ENCODE measurements around the gene SLC2A8.

SLC2A8 gene

GRCh38 chr9:127360829-127361228 lies 36.1 kb upstream of the SLC2A8 start:
- H2AFZ ChIP-seq (ENCODE audit: low read length, unreplicated experiment), result no peak overlapping the region
- H3K4me1 ChIP-seq (ENCODE audit: control insufficient read depth, insufficient read depth, low read length, unreplicated experiment), result no peaks in the 10 kb centered on the region
- H3K27ac ChIP-seq (ENCODE audit: low read depth, low read length), result no peak overlapping the region
- H3K36me3 ChIP-seq (ENCODE audit: insufficient read depth, low read length), result no peaks in the 10 kb centered on the region; the same call in 1 of the 2 replicates
- H3K27me3 ChIP-seq (ENCODE audit: insufficient read depth, low read length), result no peaks in the 10 kb centered on the region
- no peaks in the 10 kb centered on the region for H3K79me2 ChIP-seq (ENCODE audit: control insufficient read depth, insufficient read depth, low read length, unreplicated experiment)
- H3K4me3 ChIP-seq (ENCODE audit: low read depth, low read length), result no peak overlapping the region

GRCh38 chr9:127361561-127361960 lies 35.4 kb upstream of the SLC2A8 start:
- no peak overlapping the region for H3K4me3 ChIP-seq (ENCODE audit: low read depth, low read length)
- no peak overlapping the region for H3K27ac ChIP-seq (ENCODE audit: low read depth, low read length)
- no peaks in the 10 kb centered on the region for H3K4me1 ChIP-seq (ENCODE audit: control insufficient read depth, insufficient read depth, low read length, unreplicated experiment)
- H3K27me3 ChIP-seq (ENCODE audit: insufficient read depth, low read length), result no peaks in the 10 kb centered on the region
- no peaks in the 10 kb centered on the region; the same call in 1 of the 2 replicates for H3K36me3 ChIP-seq (ENCODE audit: insufficient read depth, low read length)
- H2AFZ ChIP-seq (ENCODE audit: low read length, unreplicated experiment), result no peak overlapping the region
- no peaks in the 10 kb centered on the region for H3K79me2 ChIP-seq (ENCODE audit: control insufficient read depth, insufficient read depth, low read length, unreplicated experiment)

GRCh38 chr9:127362829-127363228 lies 34.1 kb upstream of the SLC2A8 start:
- H2AFZ ChIP-seq (ENCODE audit: low read length, unreplicated experiment), result no peak overlapping the region
- H3K27me3 ChIP-seq (ENCODE audit: insufficient read depth, low read length), result no peaks in the 10 kb centered on the region
- no peaks in the 10 kb centered on the region for H3K4me1 ChIP-seq (ENCODE audit: control insufficient read depth, insufficient read depth, low read length, unreplicated experiment)
- H3K27ac ChIP-seq (ENCODE audit: low read depth, low read length), result no peak overlapping the region
- H3K79me2 ChIP-seq (ENCODE audit: control insufficient read depth, insufficient read depth, low read length, unreplicated experiment), result no peaks in the 10 kb centered on the region
- H3K4me3 ChIP-seq (ENCODE audit: low read depth, low read length), result no peak overlapping the region
- no peaks in the 10 kb centered on the region for H3K36me3 ChIP-seq (ENCODE audit: insufficient read depth, low read length)

- Histone ChIP-seq H3K27ac (ENCODE audit: low read depth, low read length) (no peak overlapping the region), H3K79me2 (ENCODE audit: control insufficient read depth, insufficient read depth, low read length, unreplicated experiment) (no peaks in the 10 kb centered on the region), H3K4me1 (ENCODE audit: control insufficient read depth, insufficient read depth, low read length, unreplicated experiment) (no peaks in the 10 kb centered on the region), H2AFZ (ENCODE audit: low read length, unreplicated experiment) (no peak overlapping the region), H3K4me3 (ENCODE audit: low read depth, low read length) (no peak overlapping the region), H3K36me3 (ENCODE audit: insufficient read depth, low read length) (no peaks in the 10 kb centered on the region), H3K27me3 (ENCODE audit: insufficient read depth, low read length) (no peaks in the 10 kb centered on the region; the same call in 1 of the 2 replicates)
Observed at GRCh38 chr9:127365461-127365860, 31.5 kb upstream of the SLC2A8 start.

- H3K4me1 ChIP-seq (ENCODE audit: control insufficient read depth, insufficient read depth, low read length, unreplicated experiment), result no peaks in the 10 kb centered on the region
- H3K79me2 ChIP-seq (ENCODE audit: control insufficient read depth, insufficient read depth, low read length, unreplicated experiment), result no peaks in the 10 kb centered on the region
- H3K4me3 ChIP-seq (ENCODE audit: low read depth, low read length), result no peak overlapping the region
- no peak overlapping the region for H3K27ac ChIP-seq (ENCODE audit: low read depth, low read length)
- H3K27me3 ChIP-seq (ENCODE audit: insufficient read depth, low read length), result no peaks in the 10 kb centered on the region; the same call in 1 of the 2 replicates
- H2AFZ ChIP-seq (ENCODE audit: low read length, unreplicated experiment), result no peak overlapping the region
- no peaks in the 10 kb centered on the region for H3K36me3 ChIP-seq (ENCODE audit: insufficient read depth, low read length)
Observed at GRCh38 chr9:127366594-127366993, 30.4 kb upstream of the SLC2A8 start.

- peaks cover 10% of the 10 kb centered on the region for H3K27me3 ChIP-seq (ENCODE audit: insufficient read depth, low read length)
- H3K4me3 ChIP-seq (ENCODE audit: low read depth, low read length), result no peak overlapping the region
- no peaks in the 10 kb centered on the region for H3K4me1 ChIP-seq (ENCODE audit: control insufficient read depth, insufficient read depth, low read length, unreplicated experiment)
- no peaks in the 10 kb centered on the region for H3K36me3 ChIP-seq (ENCODE audit: insufficient read depth, low read length)
- no peaks in the 10 kb centered on the region for H3K79me2 ChIP-seq (ENCODE audit: control insufficient read depth, insufficient read depth, low read length, unreplicated experiment)
- no peak overlapping the region for H2AFZ ChIP-seq (ENCODE audit: low read length, unreplicated experiment)
- no peak overlapping the region for H3K27ac ChIP-seq (ENCODE audit: low read depth, low read length)
Observed at GRCh38 chr9:127368852-127369402, 28.0 kb upstream of the SLC2A8 start.

GRCh38 chr9:127369428-127369827 lies 27.5 kb upstream of the SLC2A8 start:
- Histone ChIP-seq H2AFZ (ENCODE audit: low read length, unreplicated experiment) (no peak overlapping the region), H3K36me3 (ENCODE audit: insufficient read depth, low read length) (no peaks in the 10 kb centered on the region), H3K27me3 (ENCODE audit: insufficient read depth, low read length) (peaks cover 10% of the 10 kb centered on the region), H3K79me2 (ENCODE audit: control insufficient read depth, insufficient read depth, low read length, unreplicated experiment) (no peaks in the 10 kb centered on the region), H3K4me1 (ENCODE audit: control insufficient read depth, insufficient read depth, low read length, unreplicated experiment) (no peaks in the 10 kb centered on the region), H3K27ac (ENCODE audit: low read depth, low read length) (no peak overlapping the region), H3K4me3 (ENCODE audit: low read depth, low read length) (no peak overlapping the region)

- H3K79me2 ChIP-seq (ENCODE audit: control insufficient read depth, insufficient read depth, low read length, unreplicated experiment), result no peaks in the 10 kb centered on the region
- H3K27me3 ChIP-seq (ENCODE audit: insufficient read depth, low read length), result peaks cover 10% of the 10 kb centered on the region
- H3K27ac ChIP-seq (ENCODE audit: low read depth, low read length), result no peak overlapping the region
- H3K36me3 ChIP-seq (ENCODE audit: insufficient read depth, low read length), result no peaks in the 10 kb centered on the region
- H2AFZ ChIP-seq (ENCODE audit: low read length, unreplicated experiment), result no peak overlapping the region
- H3K4me3 ChIP-seq (ENCODE audit: low read depth, low read length), result no peak overlapping the region
- no peaks in the 10 kb centered on the region for H3K4me1 ChIP-seq (ENCODE audit: control insufficient read depth, insufficient read depth, low read length, unreplicated experiment)
Observed at GRCh38 chr9:127370147-127370579, 26.8 kb upstream of the SLC2A8 start.

GRCh38 chr9:127370672-127371648 lies 26.0 kb upstream of the SLC2A8 start:
- H2AFZ ChIP-seq (ENCODE audit: low read length, unreplicated experiment), result no peak overlapping the region
- H3K4me3 ChIP-seq (ENCODE audit: low read depth, low read length), result no peak overlapping the region
- peaks cover 14% of the 10 kb centered on the region for H3K27me3 ChIP-seq (ENCODE audit: insufficient read depth, low read length)
- H3K27ac ChIP-seq (ENCODE audit: low read depth, low read length), result no peak overlapping the region
- H3K36me3 ChIP-seq (ENCODE audit: insufficient read depth, low read length), result no peaks in the 10 kb centered on the region
- no peaks in the 10 kb centered on the region for H3K4me1 ChIP-seq (ENCODE audit: control insufficient read depth, insufficient read depth, low read length, unreplicated experiment)
- no peaks in the 10 kb centered on the region for H3K79me2 ChIP-seq (ENCODE audit: control insufficient read depth, insufficient read depth, low read length, unreplicated experiment)

- no peak overlapping the region for H2AFZ ChIP-seq (ENCODE audit: low read length, unreplicated experiment)
- no peak overlapping the region for H3K27ac ChIP-seq (ENCODE audit: low read depth, low read length)
- H3K79me2 ChIP-seq (ENCODE audit: control insufficient read depth, insufficient read depth, low read length, unreplicated experiment), result no peaks in the 10 kb centered on the region
- H3K4me3 ChIP-seq (ENCODE audit: low read depth, low read length), result no peak overlapping the region
- H3K27me3 ChIP-seq (ENCODE audit: insufficient read depth, low read length), result peaks cover 30% of the 10 kb centered on the region
- no peaks in the 10 kb centered on the region for H3K36me3 ChIP-seq (ENCODE audit: insufficient read depth, low read length)
- H3K4me1 ChIP-seq (ENCODE audit: control insufficient read depth, insufficient read depth, low read length, unreplicated experiment), result no peaks in the 10 kb centered on the region
Observed at GRCh38 chr9:127380479-127380878, 16.5 kb upstream of the SLC2A8 start.

- Histone ChIP-seq H3K4me3 (ENCODE audit: low read depth, low read length) (no peak overlapping the region), H3K79me2 (ENCODE audit: control insufficient read depth, insufficient read depth, low read length, unreplicated experiment) (no peaks in the 10 kb centered on the region), H2AFZ (ENCODE audit: low read length, unreplicated experiment) (no peak overlapping the region), H3K27me3 (ENCODE audit: insufficient read depth, low read length) (peaks cover 35% of the 10 kb centered on the region), H3K27ac (ENCODE audit: low read depth, low read length) (no peak overlapping the region), H3K4me1 (ENCODE audit: control insufficient read depth, insufficient read depth, low read length, unreplicated experiment) (no peaks in the 10 kb centered on the region), H3K36me3 (ENCODE audit: insufficient read depth, low read length) (no peaks in the 10 kb centered on the region)
Observed at GRCh38 chr9:127382541-127382940, 14.4 kb upstream of the SLC2A8 start.
